IMR-90 (cell line): ENCODE results near the gene NDOR1. TPM values are rescaled to one million over a fixed set of nuclear protein-coding genes. Genes with fewer than 3 reads are reported as not detected.

Experiments
- ATAC-seq: fragments of 200-7000 bp; cut with Tn5 transposase; 2 replicates; pipeline ENCODE4 v1.9.1; 2020; ENCODE audit warnings: low read depth, mild to moderate bottlenecking, moderate library complexity
- BruUV-seq: library from RNA; stranded (reverse); fragments of 400-500 nt; replicated peaks from 2 replicates; lab custom pipeline; 2021; lab: Mats Ljungman, UMichigan
- CTCF ChIA-PET: fragments of 300-600 bp; formaldehyde crosslinking; extraction: SDS; loops from one replicate; lab custom pipeline; 2021; ENCODE audit warnings: antibody characterized with exemption; lab: Yijun Ruan, JAX
- POLR2A ChIA-PET: fragments of 300-600 bp; sonication (Branson Sonifier 250); formaldehyde crosslinking; loops from one replicate; lab custom pipeline; 2022; ENCODE audit warnings: antibody characterized with exemption; ENCODE audit not compliant: unreplicated experiment; lab: Charles Lee
- DNase-seq: peaks from one replicate; pipeline ENCODE4 v3.0.0; 2013
- H2AFZ ChIP-seq: replicated peaks from 2 replicates; pipeline ENCODE3; 2013; ENCODE audit warnings: low read length, mild to moderate bottlenecking; ENCODE audit not compliant: poor library complexity
- H2AK5ac ChIP-seq: 2 replicates; pipeline ENCODE4 v1.6.1; 2013; ENCODE audit warnings: low read depth, low read length, inconsistent platforms
- H2AK9ac ChIP-seq: replicated peaks from 2 replicates; pipeline ENCODE3; 2013; ENCODE audit warnings: mild to moderate bottlenecking, low read depth, low read length, moderate library complexity; ENCODE audit not compliant: poor library complexity
- H2BK120ac ChIP-seq: 2 replicates; pipeline ENCODE4 v1.6.1; 2013; ENCODE audit warnings: low read depth, low read length, inconsistent platforms
- H2BK15ac ChIP-seq: 3 replicates; pipeline ENCODE4 v1.6.1; 2013; ENCODE audit warnings: low read depth, low read length, inconsistent platforms
- H2BK20ac ChIP-seq: 2 replicates; pipeline ENCODE4 v1.6.1; 2013; ENCODE audit warnings: low read depth, mild to moderate bottlenecking, inconsistent platforms, low read length, moderate library complexity
- H2BK5ac ChIP-seq: 2 replicates; pipeline ENCODE4 v1.6.1; 2013; ENCODE audit warnings: mild to moderate bottlenecking, low read depth, low read length, inconsistent platforms; ENCODE audit not compliant: poor library complexity, severe bottlenecking
- H3K14ac ChIP-seq: replicated peaks from 2 replicates; pipeline ENCODE4 v1.6.1; 2013; ENCODE audit warnings: low read depth, low read length, inconsistent platforms
- H3K18ac ChIP-seq: 2 replicates; pipeline ENCODE4 v1.6.1; 2013; ENCODE audit warnings: low read depth, low read length, control low read depth
- H3K23ac ChIP-seq: 2 replicates; pipeline ENCODE4 v1.6.1; 2013; ENCODE audit warnings: low read depth, low read length, inconsistent platforms
- H3K27ac ChIP-seq: 2 replicates; pipeline ENCODE4 v1.5.1; 2013; ENCODE audit warnings: mild to moderate bottlenecking, control low read depth, low read length; ENCODE audit not compliant: insufficient read depth
- H3K27me3 ChIP-seq: 2 replicates; pipeline ENCODE4 v1.6.1; 2013; ENCODE audit warnings: low read length; ENCODE audit not compliant: control insufficient read depth, insufficient read depth
- H3K36me3 ChIP-seq: 2 replicates; pipeline ENCODE4 v1.6.1; 2013; ENCODE audit warnings: low read length, mixed read lengths; ENCODE audit not compliant: control insufficient read depth, insufficient read depth
- H3K4ac ChIP-seq: 2 replicates; pipeline ENCODE4 v1.6.1; 2013; ENCODE audit warnings: low read depth, low read length, inconsistent platforms
- H3K4me1 ChIP-seq: 2 replicates; pipeline ENCODE4 v1.6.1; 2013; ENCODE audit warnings: low read length, mixed read lengths; ENCODE audit not compliant: control insufficient read depth, insufficient read depth
- H3K4me2 ChIP-seq: 2 replicates; pipeline ENCODE4 v1.6.1; 2013; ENCODE audit warnings: low read depth, mild to moderate bottlenecking, control low read depth, low read length, moderate library complexity
- H3K4me3 ChIP-seq: 2 replicates; pipeline ENCODE4 v1.5.1; 2013; ENCODE audit warnings: low read depth, mild to moderate bottlenecking, control low read depth, low read length, moderate library complexity; ENCODE audit not compliant: insufficient read depth
- H3K56ac ChIP-seq: 2 replicates; pipeline ENCODE4 v1.6.1; 2013; ENCODE audit warnings: low read length, inconsistent platforms; ENCODE audit not compliant: insufficient read depth; ENCODE audit errors: extremely low read depth
- H3K79me1 ChIP-seq, 2 experiments: 2 replicates each; pipeline ENCODE4 v1.6.1; 2013; ENCODE audit warnings: low read length in 2 of 2, inconsistent platforms in 1 of 2, low read depth in 1 of 2
- H3K9ac ChIP-seq: 2 replicates; pipeline ENCODE4 v1.6.1; 2013; ENCODE audit warnings: low read depth, low read length, control low read depth
- H3K9me1 ChIP-seq: 2 replicates; pipeline ENCODE4 v1.6.1; 2013; ENCODE audit warnings: low read length, inconsistent platforms; ENCODE audit not compliant: insufficient read depth
- H3K9me3 ChIP-seq: 2 replicates; pipeline ENCODE4 v1.6.1; 2013; ENCODE audit warnings: low read length; ENCODE audit not compliant: control insufficient read depth, insufficient read depth
- H4K20me1 ChIP-seq: 2 replicates; pipeline ENCODE4 v1.6.1; 2013; ENCODE audit warnings: low read length, inconsistent platforms; ENCODE audit not compliant: insufficient read depth
- H4K5ac ChIP-seq: 2 replicates; pipeline ENCODE4 v1.6.1; 2013; ENCODE audit warnings: mild to moderate bottlenecking, low read depth, low read length, control low read depth
- H4K8ac ChIP-seq, 2 experiments: 2 replicates each; pipeline ENCODE4 v1.6.1; 2013; ENCODE audit warnings: low read depth in 2 of 2, low read length in 2 of 2, control low read depth in 1 of 2, inconsistent platforms in 1 of 2
- H4K91ac ChIP-seq: 2 replicates; pipeline ENCODE4 v1.6.1; 2013; ENCODE audit warnings: low read depth, low read length, inconsistent platforms; ENCODE audit not compliant: insufficient read depth
- BHLHE40 ChIP-seq: fragments of 150-350 bp; IDR thresholded peaks from 2 replicates; pipeline ENCODE4 v1.6.1; 2016; ENCODE audit warnings: mild to moderate bottlenecking, low read depth, low read length
- CEBPB ChIP-seq: IDR thresholded peaks from 2 replicates; pipeline ENCODE4 v1.6.1; 2012; ENCODE audit warnings: low read depth, low read length, improper control_type of control experiment
- FOS ChIP-seq: fragments of 150-350 bp; IDR thresholded peaks from 2 replicates; pipeline ENCODE4 v1.6.1; 2016; ENCODE audit warnings: low read depth, low read length
- MAFK ChIP-seq: IDR thresholded peaks from 2 replicates; pipeline ENCODE4 v1.6.1; 2012; ENCODE audit warnings: low read depth, low read length, improper control_type of control experiment
- MAZ ChIP-seq: IDR thresholded peaks from 2 replicates; pipeline ENCODE4 v1.6.1; 2012; ENCODE audit warnings: low read depth, mild to moderate bottlenecking, low read length, improper control_type of control experiment, moderate library complexity, borderline replicate concordance
- MXI1 ChIP-seq: IDR thresholded peaks from 2 replicates; pipeline ENCODE4 v1.6.1; 2012; ENCODE audit warnings: low read depth, mild to moderate bottlenecking, low read length, moderate library complexity, borderline replicate concordance
- NFE2L2 ChIP-seq: fragments of 150-350 bp; IDR thresholded peaks from 2 replicates; pipeline ENCODE4 v1.6.1; 2016; ENCODE audit warnings: low read depth, mild to moderate bottlenecking, low read length
- POLR2A ChIP-seq: IDR thresholded peaks from 2 replicates; pipeline ENCODE4 v1.6.1; 2012; ENCODE audit warnings: mild to moderate bottlenecking, low read depth, low read length
- RAD21 ChIP-seq: IDR thresholded peaks from 2 replicates; pipeline ENCODE4 v1.6.1; 2012; ENCODE audit warnings: low read length, improper control_type of control experiment
- RCOR1 ChIP-seq: IDR thresholded peaks from 2 replicates; pipeline ENCODE4 v1.6.1; 2012; ENCODE audit warnings: mild to moderate bottlenecking, low read length, improper control_type of control experiment; ENCODE audit not compliant: insufficient replicate concordance
- RFX5 ChIP-seq: IDR thresholded peaks from 2 replicates; pipeline ENCODE4 v1.8.0; 2012; ENCODE audit warnings: low read depth, mild to moderate bottlenecking, low read length, moderate library complexity
- SMC3 ChIP-seq: fragments of 150-350 bp; IDR thresholded peaks from 2 replicates; pipeline ENCODE4 v1.6.1; 2016; ENCODE audit warnings: low read depth, mild to moderate bottlenecking, antibody characterized with exemption, low read length, moderate library complexity
- WGBS, 2 experiments: methylation state at CpG; one replicate each; pipeline versions ENCODE4 v1.1.5 to v1.1.7; 2013; ENCODE audit warnings: missing lambda C conversion rate in 2 of 2; ENCODE audit not compliant: insufficient read length in 1 of 2; ENCODE audit errors: extremely low coverage in 2 of 2; 5-methylcytosine and 5-hydroxymethylcytosine counted together
- dilution Hi-C: fragments of 300-500 bp; cut with HindIII; formaldehyde crosslinking; loops from one replicate; pipeline ENCODE4 v1.14.3; 2018; ENCODE audit warnings: low sequenced_read_pairs; ENCODE audit not compliant: unreplicated experiment
- in situ Hi-C: fragments of 300-500 bp; cut with MboI; formaldehyde crosslinking; loops from 3 replicates; pipeline ENCODE4 v1.14.3; 2019; ENCODE audit warnings: low sequenced_read_pairs, inconsistent platforms, mixed read lengths
- intact Hi-C: fragments of 100-400 bp; cut with micrococcal nuclease; formaldehyde crosslinking; loops from 2 replicates; pipeline ENCODE4 v1.10.0; 2022
- polyA plus RNA-seq, 3 experiments: library from polyadenylated mRNA; depleted of rRNA; stranded (reverse); fragments of >200 nt; gene quantifications; 2 replicates each; pipeline ENCODE4 v1.2.3, GENCODE V29; 2012; ENCODE audit warnings: low replicate concordance in 1 of 3
- total RNA-seq: library from RNA; depleted of rRNA; stranded (reverse); fragments of >200 nt; gene quantifications from 2 replicates; pipeline ENCODE4 v1.2.3, GENCODE V29; 2012
- TF ChIP-seq, protein P1 (sequence below): fragments of 150-350 bp; IDR thresholded peaks from 2 replicates; pipeline ENCODE4 v1.6.1; 2016; ENCODE audit warnings: low read depth, mild to moderate bottlenecking, low read length, moderate library complexity, borderline replicate concordance
- TF ChIP-seq, protein P2 (sequence below): conservative IDR thresholded peaks from 2 replicates; pipeline ENCODE4 v1.5.1; 2012; ENCODE audit warnings: mild to moderate bottlenecking, low read depth, low read length, improper control_type of control experiment
- TF ChIP-seq, protein P3 (sequence below): fragments of 150-350 bp; IDR thresholded peaks from 2 replicates; pipeline ENCODE4 v1.6.1; 2017; ENCODE audit warnings: mild to moderate bottlenecking, antibody characterized with exemption, low read length, low read depth

The NDOR1 gene
- total and polyA plus RNA-seq, 2 of the 4 experiments (the other 2 are of a cell fraction): 0.90 to 10.6 TPM

DNA sequence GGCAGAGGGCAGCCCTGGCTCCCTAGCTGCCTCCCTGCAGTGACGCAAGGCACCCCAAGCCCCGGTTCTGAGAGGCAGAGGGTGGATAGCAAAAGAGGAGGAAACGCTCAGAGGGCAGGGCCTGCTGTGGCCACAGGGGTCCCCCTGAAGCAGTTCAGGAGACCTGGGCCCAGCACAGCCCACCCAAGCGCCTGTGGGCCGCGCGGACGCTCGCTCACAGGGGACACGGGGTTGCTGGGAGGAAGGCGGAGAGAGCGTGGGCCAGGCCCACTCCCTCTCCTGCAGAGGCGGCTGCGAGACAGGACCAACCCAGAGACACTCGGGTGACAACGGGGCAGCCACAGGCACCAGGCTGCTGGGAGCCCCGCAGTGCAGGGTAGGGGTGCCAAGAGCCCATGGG lies 25.7 kb upstream of the NDOR1 start:
- ATAC-seq: no peak
- BruUV-seq: no TSS peak
- H4K8ac ChIP-seq: no peak overlapping the region
- H3K4me2 ChIP-seq: no peak overlapping the region
- no peak overlapping the region for H2BK20ac ChIP-seq
- no peak overlapping the region for H3K23ac ChIP-seq
- H3K14ac ChIP-seq: no peak overlapping the region
- no peak overlapping the region for H4K5ac ChIP-seq
- no peak overlapping the region for H4K91ac ChIP-seq
- H3K79me1 ChIP-seq: no peaks in the 10 kb centered on the region; a peak in 1 of 4 replicates
- no peaks in the 10 kb centered on the region; the same call in 1 of the 2 replicates for H3K4me1 ChIP-seq
- no peaks in the 10 kb centered on the region; the same call in 1 of the 2 replicates for H4K20me1 ChIP-seq
- H2AK5ac ChIP-seq: no peak overlapping the region
- no peak overlapping the region for H2BK120ac ChIP-seq
- H2AK9ac ChIP-seq: no peak overlapping the region
- H3K9me3 ChIP-seq: no peaks in the 10 kb centered on the region
- in situ Hi-C loops: no loop called here
- no peak overlapping the region for H3K4me3 ChIP-seq
- H3K27ac ChIP-seq: no peak overlapping the region
- no peak overlapping the region for H2BK5ac ChIP-seq
- no peaks in the 10 kb centered on the region for H3K27me3 ChIP-seq
- DNase-seq: no peak
- dilution Hi-C loops: no loop called here
- H3K36me3 ChIP-seq: peaks cover 64% of the 10 kb centered on the region
- no peak overlapping the region for H3K18ac ChIP-seq
- H3K56ac ChIP-seq: no peak overlapping the region
- ChIA-PET POLR2A (no interaction called here), CTCF (no interaction called here)
- H3K4ac ChIP-seq: no peak overlapping the region
- H2AFZ ChIP-seq: no peak overlapping the region
- no peak overlapping the region for H2BK15ac ChIP-seq
- H3K9ac ChIP-seq: no peak overlapping the region
- intact Hi-C loops: no loop called here
- TF ChIP-seq, protein P1, sequence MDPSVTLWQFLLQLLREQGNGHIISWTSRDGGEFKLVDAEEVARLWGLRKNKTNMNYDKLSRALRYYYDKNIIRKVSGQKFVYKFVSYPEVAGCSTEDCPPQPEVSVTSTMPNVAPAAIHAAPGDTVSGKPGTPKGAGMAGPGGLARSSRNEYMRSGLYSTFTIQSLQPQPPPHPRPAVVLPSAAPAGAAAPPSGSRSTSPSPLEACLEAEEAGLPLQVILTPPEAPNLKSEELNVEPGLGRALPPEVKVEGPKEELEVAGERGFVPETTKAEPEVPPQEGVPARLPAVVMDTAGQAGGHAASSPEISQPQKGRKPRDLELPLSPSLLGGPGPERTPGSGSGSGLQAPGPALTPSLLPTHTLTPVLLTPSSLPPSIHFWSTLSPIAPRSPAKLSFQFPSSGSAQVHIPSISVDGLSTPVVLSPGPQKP: no peak
- TF ChIP-seq RCOR1: no peak
- TF ChIP-seq MAFK: no peak
- TF ChIP-seq MAZ: no peak
- no peak for TF ChIP-seq MXI1
- TF ChIP-seq RFX5: no peak
- TF ChIP-seq, protein P2, sequence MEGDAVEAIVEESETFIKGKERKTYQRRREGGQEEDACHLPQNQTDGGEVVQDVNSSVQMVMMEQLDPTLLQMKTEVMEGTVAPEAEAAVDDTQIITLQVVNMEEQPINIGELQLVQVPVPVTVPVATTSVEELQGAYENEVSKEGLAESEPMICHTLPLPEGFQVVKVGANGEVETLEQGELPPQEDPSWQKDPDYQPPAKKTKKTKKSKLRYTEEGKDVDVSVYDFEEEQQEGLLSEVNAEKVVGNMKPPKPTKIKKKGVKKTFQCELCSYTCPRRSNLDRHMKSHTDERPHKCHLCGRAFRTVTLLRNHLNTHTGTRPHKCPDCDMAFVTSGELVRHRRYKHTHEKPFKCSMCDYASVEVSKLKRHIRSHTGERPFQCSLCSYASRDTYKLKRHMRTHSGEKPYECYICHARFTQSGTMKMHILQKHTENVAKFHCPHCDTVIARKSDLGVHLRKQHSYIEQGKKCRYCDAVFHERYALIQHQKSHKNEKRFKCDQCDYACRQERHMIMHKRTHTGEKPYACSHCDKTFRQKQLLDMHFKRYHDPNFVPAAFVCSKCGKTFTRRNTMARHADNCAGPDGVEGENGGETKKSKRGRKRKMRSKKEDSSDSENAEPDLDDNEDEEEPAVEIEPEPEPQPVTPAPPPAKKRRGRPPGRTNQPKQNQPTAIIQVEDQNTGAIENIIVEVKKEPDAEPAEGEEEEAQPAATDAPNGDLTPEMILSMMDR: no peak
- TF ChIP-seq NFE2L2: no peak
- no peak for TF ChIP-seq RAD21
- no peak for TF ChIP-seq BHLHE40
- TF ChIP-seq FOS: no peak
- no peak for TF ChIP-seq SMC3
- no peak for TF ChIP-seq CEBPB
- TF ChIP-seq, protein P3, sequence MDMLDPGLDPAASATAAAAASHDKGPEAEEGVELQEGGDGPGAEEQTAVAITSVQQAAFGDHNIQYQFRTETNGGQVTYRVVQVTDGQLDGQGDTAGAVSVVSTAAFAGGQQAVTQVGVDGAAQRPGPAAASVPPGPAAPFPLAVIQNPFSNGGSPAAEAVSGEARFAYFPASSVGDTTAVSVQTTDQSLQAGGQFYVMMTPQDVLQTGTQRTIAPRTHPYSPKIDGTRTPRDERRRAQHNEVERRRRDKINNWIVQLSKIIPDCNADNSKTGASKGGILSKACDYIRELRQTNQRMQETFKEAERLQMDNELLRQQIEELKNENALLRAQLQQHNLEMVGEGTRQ: no peak
- no peak for TF ChIP-seq POLR2A
- WGBS, 2 experiments: 95% methylated on average over 12 of the region's 17 CpGs; no CpG with 5 or more reads in 1 of the 2 experiments
- H3K9me1 ChIP-seq: 0 out of 2 replicates have a peak, but pooled peaks cover 2% of the 10 kb centered on the region
